SK-N-SH (cell line): ENCODE measurements around the gene CATSPERE.

Experiments
- CTCF ChIP-seq: fragments of 200-600 bp; sonication (generic); IDR thresholded peaks from 2 replicates; pipeline ENCODE4 v1.6.1; 2017; ENCODE audit warnings: antibody characterized with exemption, mild to moderate bottlenecking, moderate library complexity
- IRF3 ChIP-seq: fragments of 150-350 bp; IDR thresholded peaks from 2 replicates; pipeline ENCODE4 v1.6.1; 2016; ENCODE audit warnings: mild to moderate bottlenecking, low read depth, low read length
- MAX ChIP-seq: IDR thresholded peaks from 2 replicates; pipeline ENCODE4 v1.4.0; 2012; ENCODE audit warnings: low read depth
- POLR2AphosphoS5 ChIP-seq: IDR thresholded peaks from 2 replicates; pipeline ENCODE4 v1.6.1; 2012; ENCODE audit warnings: low read depth, low read length
- REST ChIP-seq: IDR thresholded peaks from 2 replicates; pipeline ENCODE4 v1.6.1; 2012; ENCODE audit warnings: mild to moderate bottlenecking, low read depth, low read length, moderate library complexity
- RXRA ChIP-seq: IDR thresholded peaks from 2 replicates; pipeline ENCODE4 v1.4.0; 2012; ENCODE audit warnings: low read depth, mild to moderate bottlenecking, borderline replicate concordance
- SIN3A ChIP-seq: IDR thresholded peaks from 2 replicates; pipeline ENCODE4 v1.6.1; 2012; ENCODE audit warnings: low read depth, mild to moderate bottlenecking, low read length, moderate library complexity, borderline replicate concordance
- SMC3 ChIP-seq: IDR thresholded peaks from 2 replicates; pipeline ENCODE4 v1.6.1; 2012; ENCODE audit warnings: low read depth, low read length, improper control_type of control experiment
- TCF12 ChIP-seq: IDR thresholded peaks from 2 replicates; pipeline ENCODE4 v1.4.0; 2012
- YY1 ChIP-seq: IDR thresholded peaks from 2 replicates; pipeline ENCODE4 v1.4.0; 2012; ENCODE audit warnings: low read depth, mild to moderate bottlenecking
- TF ChIP-seq, protein P1 (sequence below): IDR thresholded peaks from 2 replicates; pipeline ENCODE4 v1.4.0; 2012; ENCODE audit warnings: low read depth, borderline replicate concordance
- TF ChIP-seq, protein P2 (sequence below): fragments of 150-350 bp; IDR thresholded peaks from 2 replicates; pipeline ENCODE4 v1.6.1; 2017; ENCODE audit warnings: antibody characterized with exemption, low read length, low read depth, borderline replicate concordance
- TF ChIP-seq, protein P3 (sequence below): IDR thresholded peaks from 2 replicates; pipeline ENCODE4; 2012

DNA sequence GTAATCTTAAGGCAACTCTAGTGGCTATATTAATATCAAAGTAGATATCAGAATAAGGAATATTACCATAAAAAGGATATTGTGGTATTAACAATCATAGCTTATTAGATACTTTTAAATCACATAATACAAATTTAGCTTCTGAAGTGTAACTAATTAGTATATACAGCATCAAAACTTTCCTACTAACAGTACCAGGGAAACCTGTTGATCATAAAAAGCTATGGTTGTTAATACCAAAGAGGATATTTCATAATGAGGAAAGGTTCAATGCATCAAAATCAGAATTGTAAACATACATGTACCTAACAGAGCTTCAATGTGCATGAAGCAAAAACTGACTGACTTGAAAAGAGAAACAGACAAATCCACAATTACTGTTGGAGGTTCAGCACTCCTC is 33.4 kb upstream of the CATSPERE start:
- no peak for TF ChIP-seq MAX
- TF ChIP-seq CTCF, result no peak
- TF ChIP-seq, protein P1, sequence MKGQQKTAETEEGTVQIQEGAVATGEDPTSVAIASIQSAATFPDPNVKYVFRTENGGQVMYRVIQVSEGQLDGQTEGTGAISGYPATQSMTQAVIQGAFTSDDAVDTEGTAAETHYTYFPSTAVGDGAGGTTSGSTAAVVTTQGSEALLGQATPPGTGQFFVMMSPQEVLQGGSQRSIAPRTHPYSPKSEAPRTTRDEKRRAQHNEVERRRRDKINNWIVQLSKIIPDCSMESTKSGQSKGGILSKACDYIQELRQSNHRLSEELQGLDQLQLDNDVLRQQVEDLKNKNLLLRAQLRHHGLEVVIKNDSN, result no peak
- TF ChIP-seq RXRA, result no peak
- TF ChIP-seq REST, result no peak
- TF ChIP-seq, protein P2, sequence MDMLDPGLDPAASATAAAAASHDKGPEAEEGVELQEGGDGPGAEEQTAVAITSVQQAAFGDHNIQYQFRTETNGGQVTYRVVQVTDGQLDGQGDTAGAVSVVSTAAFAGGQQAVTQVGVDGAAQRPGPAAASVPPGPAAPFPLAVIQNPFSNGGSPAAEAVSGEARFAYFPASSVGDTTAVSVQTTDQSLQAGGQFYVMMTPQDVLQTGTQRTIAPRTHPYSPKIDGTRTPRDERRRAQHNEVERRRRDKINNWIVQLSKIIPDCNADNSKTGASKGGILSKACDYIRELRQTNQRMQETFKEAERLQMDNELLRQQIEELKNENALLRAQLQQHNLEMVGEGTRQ, result no peak
- TF ChIP-seq POLR2AphosphoS5, result no peak
- TF ChIP-seq, protein P3, sequence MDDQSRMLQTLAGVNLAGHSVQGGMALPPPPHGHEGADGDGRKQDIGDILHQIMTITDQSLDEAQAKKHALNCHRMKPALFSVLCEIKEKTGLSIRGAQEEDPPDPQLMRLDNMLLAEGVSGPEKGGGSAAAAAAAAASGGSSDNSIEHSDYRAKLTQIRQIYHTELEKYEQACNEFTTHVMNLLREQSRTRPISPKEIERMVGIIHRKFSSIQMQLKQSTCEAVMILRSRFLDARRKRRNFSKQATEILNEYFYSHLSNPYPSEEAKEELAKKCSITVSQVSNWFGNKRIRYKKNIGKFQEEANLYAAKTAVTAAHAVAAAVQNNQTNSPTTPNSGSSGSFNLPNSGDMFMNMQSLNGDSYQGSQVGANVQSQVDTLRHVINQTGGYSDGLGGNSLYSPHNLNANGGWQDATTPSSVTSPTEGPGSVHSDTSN, result no peak
- no peak for TF ChIP-seq SIN3A
- TF ChIP-seq SMC3, result no peak
- no peak for TF ChIP-seq IRF3
- no peak for TF ChIP-seq TCF12
- TF ChIP-seq YY1, result no peak
